A172 (cell line): Measurements from ENCODE around the gene XPO1. TPM values are rescaled to one million over a fixed set of nuclear protein-coding genes. Genes with fewer than 3 reads are reported as not detected.
"Not testable (repeated sequence)": the region's sequence is repeated elsewhere in the genome, so short reads cannot be mapped to it uniquely, and the experiment has no call there.

Experiments used
- DNase-seq: peaks from one replicate; pipeline ENCODE4 v3.0.0-alpha.2; 2015; ENCODE audit warnings: low spot score
- total RNA-seq: library from RNA; depleted of rRNA; stranded (reverse); fragments of >200 nt; shearing (Covaris generic); gene quantifications from 2 replicates; pipeline ENCODE4 v1.2.3, GENCODE V29; 2014

The XPO1 gene
- total RNA-seq, 1 experiment from 2014 or later = 273 TPM

GRCh38 chr2:61536180-61536571, 2.0 kb downstream of the XPO1 start:
- DNase-seq = peak; percentile 39

GRCh38 chr2:61535449-61535848, 2.7 kb downstream of the XPO1 start:
- DNase-seq = no peak

GRCh38 chr2:61534926-61535325, 3.2 kb downstream of the XPO1 start:
- DNase-seq = no peak

GRCh38 chr2:61530749-61531148, 7.4 kb downstream of the XPO1 start:
- no peak for DNase-seq

- DNase-seq = no peak
These were observed 8.0 kb downstream of the XPO1 start for GRCh38 chr2:61529944-61530735.

GRCh38 chr2:61520261-61520660, 17.9 kb downstream of the XPO1 start:
- DNase-seq = no peak

GRCh38 chr2:61512768-61513398, 25.3 kb downstream of the XPO1 start:
- DNase-seq = no peak

- no peak for DNase-seq
These were observed 27.2 kb downstream of the XPO1 start for GRCh38 chr2:61510674-61511671.

- DNase-seq = no peak
These were observed 33.2 kb downstream of the XPO1 start for GRCh38 chr2:61504949-61505348.

DNA sequence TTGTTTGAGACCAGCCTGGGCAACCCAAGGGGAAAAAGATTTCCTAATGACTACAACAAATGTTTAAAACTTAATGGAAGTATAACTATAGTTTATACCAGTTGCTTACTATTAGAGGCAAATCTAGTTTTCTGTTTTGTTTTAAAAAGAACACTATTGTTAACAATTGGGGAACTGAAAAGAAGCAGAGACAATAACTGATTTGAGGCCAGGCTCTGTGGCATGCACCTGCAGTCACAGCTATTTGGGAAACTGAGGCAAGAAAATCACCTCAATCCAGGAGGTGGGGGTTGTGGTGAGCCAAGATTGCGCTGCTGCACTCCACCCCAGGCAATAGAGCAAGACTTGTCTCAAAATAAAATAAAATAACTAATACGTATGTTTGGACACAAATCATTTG, 39.1 kb downstream of the XPO1 start:
- no peak for DNase-seq

DNA sequence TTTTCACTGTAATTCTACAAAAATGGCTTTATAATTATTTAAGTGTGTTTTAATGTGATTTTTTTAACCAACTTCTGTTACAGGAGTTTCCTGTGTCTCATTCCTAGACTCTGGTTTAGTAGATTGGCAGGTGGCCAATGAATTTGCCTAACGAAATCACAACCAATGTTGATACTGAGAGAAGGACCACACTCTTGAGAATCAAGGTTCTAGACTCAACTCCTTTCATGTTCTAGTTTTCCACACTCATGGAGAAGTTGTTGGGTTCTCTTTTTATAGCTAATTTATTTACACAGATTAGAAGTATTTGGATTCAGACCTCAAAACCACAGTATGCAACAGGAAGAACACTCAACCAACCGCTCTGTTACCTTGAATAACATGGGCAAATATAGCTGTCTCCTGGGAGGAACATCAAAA, 44.6 kb downstream of the XPO1 start:
- DNase-seq = peak; percentile 3

DNA sequence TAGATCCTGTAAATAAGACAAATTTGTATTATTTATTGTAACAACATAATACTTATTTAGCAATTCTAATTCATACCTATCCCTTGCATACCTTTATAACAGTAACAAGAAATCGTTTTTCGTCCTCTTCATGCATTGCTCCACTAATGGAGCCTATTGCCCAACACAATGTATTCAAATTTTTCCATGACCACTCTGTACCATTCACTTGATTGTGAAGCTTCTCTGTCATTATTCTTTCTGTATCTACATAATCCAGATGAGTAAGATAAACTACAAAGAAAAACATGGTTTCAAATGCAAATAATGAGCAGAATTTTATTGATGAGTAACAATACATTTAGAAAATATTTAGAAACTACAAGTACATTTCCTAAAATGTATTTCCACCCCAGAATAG, 45.7 kb downstream of the XPO1 start:
- DNase-seq = no peak

GRCh38 chr2:61485281-61485680, 52.9 kb downstream of the XPO1 start:
- no peak for DNase-seq

GRCh38 chr2:61478086-61478485, 60.1 kb downstream of the XPO1 start:
- DNase-seq = no peak

- DNase-seq = not testable (repeated sequence)
These were observed 61.1 kb downstream of the XPO1 start for GRCh38 chr2:61476929-61477589.

GRCh38 chr2:61471905-61472805, 66.0 kb downstream of the XPO1 start:
- DNase-seq = peak; percentile 40

DNA sequence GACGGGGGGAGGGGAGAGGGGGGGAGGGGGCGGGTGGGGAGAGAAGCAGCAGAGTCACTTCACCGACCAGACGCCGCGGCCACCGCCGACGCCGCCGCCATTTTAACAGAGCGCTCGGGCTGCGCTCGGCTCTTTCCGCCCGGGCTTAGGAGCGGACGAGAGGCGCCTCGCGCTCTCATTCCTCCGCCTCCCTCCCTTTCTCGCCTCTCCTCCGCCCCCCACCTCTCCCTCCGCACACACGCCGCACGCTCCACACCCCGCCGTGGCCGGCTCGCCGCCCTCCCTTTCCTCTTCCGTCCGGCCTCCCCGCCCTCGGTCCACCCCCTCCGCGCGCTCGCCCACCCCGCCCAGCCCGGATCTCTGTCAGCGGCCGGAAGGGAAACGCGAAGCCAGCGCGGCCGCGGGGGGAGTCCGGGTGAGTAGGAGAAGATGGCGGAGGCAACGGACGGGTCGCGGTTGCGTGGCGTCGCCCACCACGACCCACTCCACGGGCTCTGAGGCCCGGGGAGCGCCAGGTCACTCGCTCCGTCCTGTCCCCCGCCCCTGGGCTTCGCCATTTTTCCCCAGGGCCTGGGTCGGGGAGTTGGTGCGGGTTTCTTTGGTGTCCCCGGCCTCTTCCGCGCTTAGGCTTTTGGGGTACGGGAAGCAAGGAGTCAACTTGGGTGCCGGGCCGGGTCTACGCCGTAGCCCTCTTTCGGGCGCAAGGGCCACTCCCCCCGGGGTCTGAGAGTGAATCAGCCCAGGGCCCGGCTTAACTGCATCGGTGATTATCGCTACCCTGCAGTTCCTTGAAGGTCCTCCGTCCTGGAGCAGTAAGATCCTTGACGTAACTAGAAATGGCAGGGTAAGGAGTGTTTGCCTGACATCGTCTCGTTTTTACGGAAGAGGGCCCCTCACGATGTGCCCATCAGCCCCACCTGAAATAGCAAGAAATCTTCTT, 66.9 kb downstream of the XPO1 start, which contains the start of gene USP34:
Gene USP34 (minus strand): TSS at position 123 of the 940 bp plus-strand sequence. CDS start 395 bp downstream, outside the sequence.
- DNase-seq = peak; percentile 90

GRCh38 chr2:61470122-61470951, 67.8 kb downstream of the XPO1 start:
- DNase-seq = peak; percentile 62
